SK-N-SH treated with all-trans-retinoic acid at 6 μM for 48 hours (cell line): ENCODE measurements around the gene APOL2.

Experiments
- ARNTL ChIP-seq: fragments of 450-650 bp; formaldehyde crosslinking; IDR thresholded peaks from 2 replicates; pipeline ENCODE4 v1.5.0; 2020; ENCODE audit warnings: low read depth, mild to moderate bottlenecking, moderate library complexity, borderline replicate concordance
- CREB5 ChIP-seq: fragments of 250-450 bp; sonication (Bioruptor Pico); IDR thresholded peaks from 2 replicates; pipeline ENCODE4 v1.5.1; 2020; ENCODE audit warnings: low read depth, mild to moderate bottlenecking, moderate library complexity
- PPARA ChIP-seq: fragments of 250-450 bp; sonication (Bioruptor Pico); IDR thresholded peaks from 2 replicates; pipeline ENCODE4 v1.5.0; 2020; ENCODE audit warnings: mild to moderate bottlenecking, borderline replicate concordance
- SNAI2 ChIP-seq: fragments of 250-450 bp; sonication (Bioruptor Pico); IDR thresholded peaks from 2 replicates; pipeline ENCODE4 v1.5.0; 2020; ENCODE audit warnings: mild to moderate bottlenecking, moderate library complexity
- TSHZ2 ChIP-seq: fragments of 250-450 bp; sonication (Bioruptor Pico); IDR thresholded peaks from 2 replicates; pipeline ENCODE4 v1.5.0; 2020; ENCODE audit warnings: mild to moderate bottlenecking, moderate library complexity
- ZC3H10 ChIP-seq: fragments of 250-450 bp; sonication (Bioruptor Pico); IDR thresholded peaks from 2 replicates; pipeline ENCODE4 v1.5.1; 2021; ENCODE audit warnings: mild to moderate bottlenecking, moderate library complexity
- ZNF565 ChIP-seq: fragments of 450-650 bp; formaldehyde crosslinking; conservative IDR thresholded peaks from 2 replicates; pipeline ENCODE4 v1.5.0; 2020; ENCODE audit warnings: low read depth, mild to moderate bottlenecking, moderate library complexity
- TF ChIP-seq, protein P1 (sequence below): fragments of 250-450 bp; sonication (Bioruptor Pico); IDR thresholded peaks from 2 replicates; pipeline ENCODE4 v1.8.0; 2020; ENCODE audit warnings: mild to moderate bottlenecking, moderate library complexity, borderline replicate concordance

DNA sequence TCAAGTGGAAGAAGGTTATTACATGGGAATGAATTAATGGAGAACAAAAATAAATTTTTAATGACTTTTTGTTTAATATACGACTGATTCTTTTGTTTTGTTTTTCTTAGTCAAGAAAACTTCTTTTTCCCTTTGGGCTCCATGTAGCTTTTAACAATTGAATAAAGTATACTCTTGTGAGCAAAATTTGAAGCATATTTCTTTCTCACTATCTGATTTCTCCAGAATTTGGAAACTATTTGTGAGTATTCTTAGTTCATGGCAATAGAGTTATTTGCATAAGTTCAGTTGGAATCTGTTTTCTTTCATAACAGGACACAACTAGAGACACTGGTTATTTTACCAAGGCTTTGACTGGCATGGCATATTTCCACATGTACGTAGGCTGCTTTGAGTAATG lies 9.8 kb upstream of the APOL2 start:
- TF ChIP-seq, protein P1, sequence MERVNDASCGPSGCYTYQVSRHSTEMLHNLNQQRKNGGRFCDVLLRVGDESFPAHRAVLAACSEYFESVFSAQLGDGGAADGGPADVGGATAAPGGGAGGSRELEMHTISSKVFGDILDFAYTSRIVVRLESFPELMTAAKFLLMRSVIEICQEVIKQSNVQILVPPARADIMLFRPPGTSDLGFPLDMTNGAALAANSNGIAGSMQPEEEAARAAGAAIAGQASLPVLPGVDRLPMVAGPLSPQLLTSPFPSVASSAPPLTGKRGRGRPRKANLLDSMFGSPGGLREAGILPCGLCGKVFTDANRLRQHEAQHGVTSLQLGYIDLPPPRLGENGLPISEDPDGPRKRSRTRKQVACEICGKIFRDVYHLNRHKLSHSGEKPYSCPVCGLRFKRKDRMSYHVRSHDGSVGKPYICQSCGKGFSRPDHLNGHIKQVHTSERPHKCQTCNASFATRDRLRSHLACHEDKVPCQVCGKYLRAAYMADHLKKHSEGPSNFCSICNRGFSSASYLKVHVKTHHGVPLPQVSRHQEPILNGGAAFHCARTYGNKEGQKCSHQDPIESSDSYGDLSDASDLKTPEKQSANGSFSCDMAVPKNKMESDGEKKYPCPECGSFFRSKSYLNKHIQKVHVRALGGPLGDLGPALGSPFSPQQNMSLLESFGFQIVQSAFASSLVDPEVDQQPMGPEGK (CRISPR knock-in tag): no peak
- TF ChIP-seq ZNF565 (CRISPR knock-in tag) (no peak), TSHZ2 (CRISPR knock-in tag) (no peak), SNAI2 (CRISPR knock-in tag) (no peak), ZC3H10 (CRISPR knock-in tag) (no peak), ARNTL (no peak), CREB5 (CRISPR knock-in tag) (no peak), PPARA (CRISPR knock-in tag) (no peak)
